HG03558 (cell line): Measurements from ENCODE around the gene NET1.

Experiments
- ATAC-seq: cut with Tn5 transposase; IDR thresholded peaks from one replicate; pipeline ENCODE4 v1.9.1; 2021; ENCODE audit warnings: moderate number of reproducible peaks; ENCODE audit not compliant: unreplicated experiment; ENCODE audit errors: extremely low read depth

Gene NET1

GRCh38 chr10:5441106-5441505 lies 28.7 kb downstream of the NET1 start:
- no peak for ATAC-seq

- ATAC-seq = no peak
These were observed 30.0 kb downstream of the NET1 start for GRCh38 chr10:5442065-5442989.

- peak; percentile 17 for ATAC-seq
These were observed 30.6 kb downstream of the NET1 start for GRCh38 chr10:5442990-5443370.

GRCh38 chr10:5443429-5443828 lies 31.1 kb downstream of the NET1 start:
- peak; percentile 70 for ATAC-seq

- ATAC-seq = no peak
These were observed 32.6 kb downstream of the NET1 start for GRCh38 chr10:5445006-5445405.

- ATAC-seq = no peak
These were observed 34.1 kb downstream of the NET1 start for GRCh38 chr10:5446390-5446926.

- ATAC-seq = no peak
These were observed 34.7 kb downstream of the NET1 start for GRCh38 chr10:5447056-5447455.

GRCh38 chr10:5447611-5448071 lies 35.3 kb downstream of the NET1 start:
- ATAC-seq = peak; percentile 47

GRCh38 chr10:5448333-5449001 lies 36.1 kb downstream of the NET1 start:
- no peak for ATAC-seq

DNA sequence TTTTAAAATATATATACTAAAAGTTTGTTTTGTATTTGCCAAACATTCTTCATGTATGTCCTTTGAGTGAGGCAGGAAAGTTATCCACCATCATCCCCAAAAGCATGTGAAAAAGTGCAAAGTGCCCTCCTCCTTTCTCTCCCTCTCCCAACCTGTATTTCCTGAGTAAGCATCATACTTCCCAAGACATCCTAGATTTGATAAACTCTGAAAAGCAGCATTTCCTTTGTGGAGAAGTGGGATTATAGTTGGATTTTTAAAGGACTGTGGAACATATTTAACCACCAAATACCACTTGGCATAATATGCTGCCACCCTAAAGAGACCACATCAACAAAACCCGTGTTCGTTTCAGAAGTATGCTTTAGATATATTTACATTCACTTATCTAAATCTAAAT lies 36.9 kb downstream of the NET1 start:
- ATAC-seq = no peak

DNA sequence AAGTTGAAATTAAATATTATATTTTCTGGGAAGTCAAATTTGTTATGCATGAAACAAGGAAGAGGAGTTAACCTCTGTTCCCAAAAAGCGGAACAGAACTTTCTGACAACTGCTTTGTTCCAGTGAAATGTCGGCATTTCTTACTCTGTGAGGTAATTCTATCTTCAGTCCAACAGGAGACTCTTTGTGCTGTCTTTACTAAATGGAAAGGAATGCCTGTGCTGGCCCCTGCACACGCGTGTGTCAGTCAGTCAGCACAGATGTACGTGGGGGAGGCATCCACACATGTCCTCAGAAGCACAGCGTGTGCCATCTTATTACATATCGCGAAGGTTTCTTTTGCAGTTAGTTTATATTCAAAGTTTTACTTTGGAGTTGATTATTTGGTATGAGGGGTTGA lies 37.5 kb downstream of the NET1 start:
- no peak for ATAC-seq

GRCh38 chr10:5450605-5451384 lies 38.4 kb downstream of the NET1 start:
- ATAC-seq = no peak

GRCh38 chr10:5453749-5454489 lies 41.6 kb downstream of the NET1 start:
- no peak for ATAC-seq

DNA sequence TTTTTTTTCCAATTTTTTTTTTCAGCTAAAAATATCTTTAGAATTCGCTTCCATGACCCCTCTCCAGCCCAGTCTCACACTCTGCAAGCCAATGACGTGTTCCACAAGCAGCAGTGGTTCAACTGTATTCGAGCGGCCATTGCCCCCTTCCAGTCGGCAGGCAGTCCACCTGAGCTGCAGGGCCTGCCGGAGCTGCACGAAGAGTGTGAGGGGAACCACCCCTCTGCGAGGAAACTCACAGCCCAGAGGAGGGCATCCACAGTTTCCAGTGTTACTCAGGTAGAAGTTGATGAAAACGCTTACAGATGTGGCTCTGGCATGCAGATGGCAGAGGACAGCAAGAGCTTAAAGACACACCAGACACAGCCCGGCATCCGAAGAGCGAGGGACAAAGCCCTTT lies 44.2 kb downstream of the NET1 start:
- ATAC-seq = no peak

- no peak for ATAC-seq
These were observed 45.4 kb downstream of the NET1 start for GRCh38 chr10:5457741-5458140.

GRCh38 chr10:5458425-5458824 lies 46.1 kb downstream of the NET1 start:
- ATAC-seq = no peak

GRCh38 chr10:5458949-5459747 lies 46.8 kb downstream of the NET1 start:
- no peak for ATAC-seq

- ATAC-seq = no peak
These were observed 48.3 kb downstream of the NET1 start for GRCh38 chr10:5460468-5461202.
